Peyer's patch (tissue), 4 donors: ENCODE measurements around the gene ABLIM1. TPM values are rescaled to one million over a fixed set of nuclear protein-coding genes. Genes with fewer than 3 reads are reported as not detected.

Experiments
- DNase-seq, 3 donors: peaks; one replicate each; pipeline ENCODE4 v3.0.0-alpha.2; 2017 to 2019
- H3K27ac ChIP-seq, 4 donors: fragments of 200-600 bp; sonication (generic); one replicate each; pipeline ENCODE4 v1.5.1; 2016 to 2019
- H3K27me3 ChIP-seq, 2 donors: fragments of 200-600 bp; sonication (generic); one replicate each; pipeline ENCODE4 v1.5.1; 2019
- H3K36me3 ChIP-seq, 3 donors: fragments of 200-600 bp; sonication (generic); one replicate each; pipeline ENCODE4 v1.5.1; 2016 to 2019
- H3K4me1 ChIP-seq, 4 donors: fragments of 200-600 bp; sonication (generic); one replicate each; pipeline ENCODE4 v1.5.1; 2016 to 2019
- H3K4me3 ChIP-seq, 4 donors: fragments of 200-600 bp; sonication (generic); 1 replicate in 3 of 4; 2 replicates in 1 of 4; pipeline ENCODE4 v1.5.1; 2016 to 2019; ENCODE audit warnings: mild to moderate bottlenecking in 1 of 4
- H3K9me3 ChIP-seq, 4 donors: fragments of 200-600 bp; sonication (generic); one replicate each; pipeline ENCODE4 v1.5.1; 2016 to 2019; ENCODE audit warnings: mild to moderate bottlenecking in 1 of 4
- CTCF ChIP-seq, 6 experiments: fragments of 450-650 bp in 4 of 6; fragments of 200-600 bp in 2 of 6; sonication (generic) in 1 of 6; IDR thresholded peaks; one replicate each; pipeline ENCODE4 v1.5.1; 2017 to 2019; ENCODE audit warnings: antibody characterized with exemption in 6 of 6, mild to moderate bottlenecking in 3 of 6, moderate library complexity in 1 of 6
- POLR2A ChIP-seq, 2 donors: fragments of 450-650 bp; IDR thresholded peaks; one replicate each; pipeline ENCODE4 v1.5.1; 2017; ENCODE audit warnings: antibody characterized with exemption in 2 of 2, mild to moderate bottlenecking in 2 of 2, moderate library complexity in 2 of 2
- total RNA-seq, 4 donors: library from RNA; depleted of rRNA; stranded (reverse); fragments of >200 nt; gene quantifications; one replicate each; pipeline ENCODE4 v1.1.0, GENCODE V29; 2016

ABLIM1 gene
- total RNA-seq, 4 donors from 2014 or later = 91.6 to 145 (median 121) TPM

- Histone ChIP-seq H3K9me3 (no peaks in the 10 kb centered on the region), H3K36me3 (peaks cover 0 to 7% (median 0%) of the 10 kb centered on the region in 3 donors), H3K27ac (no peak overlapping the region), H3K27me3 (no peaks in the 10 kb centered on the region), H3K4me3 (no peak overlapping the region), H3K4me1 (peaks cover 0 to 21% (median 7%) of the 10 kb centered on the region in 4 donors)
- no peak for DNase-seq
- TF ChIP-seq CTCF (IDR thresholded peaks at IDR 0.05) (no peak), POLR2A (IDR thresholded peaks at IDR 0.05) (no peak)
These were observed 118.5 kb downstream of the ABLIM1 start for GRCh38 chr10:114539623-114540022.

GRCh38 chr10:114538181-114538906 lies 119.7 kb downstream of the ABLIM1 start:
- Histone ChIP-seq H3K4me3 (no peak overlapping the region), H3K27me3 (no peaks in the 10 kb centered on the region), H3K9me3 (no peaks in the 10 kb centered on the region), H3K4me1 (peaks cover 0 to 10% (median 2%) of the 10 kb centered on the region in 4 donors), H3K27ac (peak overlapping the region in 2 of 4 donors; percentile 4 to 27), H3K36me3 (no peaks in the 10 kb centered on the region)
- no peak for TF ChIP-seq CTCF (IDR thresholded peaks at IDR 0.05)
- no peak for TF ChIP-seq POLR2A (IDR thresholded peaks at IDR 0.05)
- DNase-seq = peak; percentile 70 to 88 (median 76)

GRCh38 chr10:114537736-114538135 lies 120.3 kb downstream of the ABLIM1 start:
- no peaks in the 10 kb centered on the region for H3K36me3 ChIP-seq
- DNase-seq = no peak
- no peaks in the 10 kb centered on the region for H3K27me3 ChIP-seq
- no peak overlapping the region for H3K27ac ChIP-seq
- no peak for TF ChIP-seq POLR2A (IDR thresholded peaks at IDR 0.05)
- no peaks in the 10 kb centered on the region for H3K9me3 ChIP-seq
- H3K4me1 ChIP-seq = peaks cover 0 to 10% (median 2%) of the 10 kb centered on the region in 4 donors
- H3K4me3 ChIP-seq = no peak overlapping the region

GRCh38 chr10:114534571-114534981 lies 123.5 kb downstream of the ABLIM1 start:
- DNase-seq = no peak
- H3K27ac ChIP-seq = no peak overlapping the region
- H3K4me1 ChIP-seq = peaks cover 0 to 10% (median 0%) of the 10 kb centered on the region in 4 donors
- no peaks in the 10 kb centered on the region for H3K27me3 ChIP-seq
- TF ChIP-seq POLR2A (IDR thresholded peaks at IDR 0.05) (no peak), CTCF (IDR thresholded peaks at IDR 0.05) (no peak)
- H3K4me3 ChIP-seq = no peak overlapping the region
- no peaks in the 10 kb centered on the region for H3K36me3 ChIP-seq
- no peaks in the 10 kb centered on the region for H3K9me3 ChIP-seq

- no peak for DNase-seq
- no peak overlapping the region for H3K4me3 ChIP-seq
These were observed 125.8 kb downstream of the ABLIM1 start for GRCh38 chr10:114532226-114532625.

More at GRCh38 chr10:114532226-114532625, 125.8 kb downstream of the ABLIM1 start:
- Histone ChIP-seq H3K27me3 (no peaks in the 10 kb centered on the region), H3K9me3 (no peaks in the 10 kb centered on the region), H3K27ac (no peak overlapping the region), H3K36me3 (no peaks in the 10 kb centered on the region), H3K4me1 (peaks cover 0 to 8% (median 2%) of the 10 kb centered on the region in 4 donors)
- TF ChIP-seq CTCF (IDR thresholded peaks at IDR 0.05) (no peak), POLR2A (IDR thresholded peaks at IDR 0.05) (no peak)
